Neural progenitor cell (in vitro differentiated cells): Measurements from ENCODE around the gene RAP2C. TPM values are rescaled to one million over a fixed set of nuclear protein-coding genes. Genes with fewer than 3 reads are reported as not detected.

Source experiments
- DNase-seq: peaks from one replicate; pipeline ENCODE4 v3.0.0-alpha.2; 2016; ENCODE audit warnings: low spot score
- H2AFZ ChIP-seq: fragments of 200-600 bp; sonication (generic); replicated peaks from 2 replicates; pipeline ENCODE4 v1.6.1; 2016; ENCODE audit warnings: antibody characterized with exemption
- H3F3A ChIP-seq: fragments of 200-600 bp; sonication (generic); 2 replicates; pipeline ENCODE4 v1.6.1; 2016; ENCODE audit warnings: antibody characterized with exemption, low read depth
- H3K27ac ChIP-seq: fragments of 200-600 bp; sonication (generic); 2 replicates; pipeline ENCODE4 v1.5.1; 2016; ENCODE audit warnings: mild to moderate bottlenecking
- H3K27me3 ChIP-seq: fragments of 200-600 bp; sonication (generic); 2 replicates; pipeline ENCODE4 v1.6.1; 2016; ENCODE audit warnings: mild to moderate bottlenecking, moderate library complexity
- H3K36me3 ChIP-seq: fragments of 200-600 bp; sonication (generic); 2 replicates; pipeline ENCODE4 v1.5.1; 2016
- H3K4me1 ChIP-seq: fragments of 200-600 bp; sonication (generic); 2 replicates; pipeline ENCODE4 v1.6.1; 2016; ENCODE audit warnings: mixed run types
- H3K4me2 ChIP-seq: fragments of 200-600 bp; sonication (generic); 2 replicates; pipeline ENCODE4 v1.6.1; 2016
- H3K4me3 ChIP-seq: fragments of 200-600 bp; sonication (generic); 2 replicates; pipeline ENCODE4 v1.5.1; 2016
- H3K79me2 ChIP-seq: fragments of 200-600 bp; sonication (generic); 2 replicates; pipeline ENCODE4 v1.6.1; 2016; ENCODE audit warnings: low read depth
- H3K9ac ChIP-seq: fragments of 200-600 bp; sonication (generic); 2 replicates; pipeline ENCODE4 v1.6.1; 2016
- H3K9me3 ChIP-seq: fragments of 200-600 bp; sonication (generic); 2 replicates; pipeline ENCODE4 v1.5.1; 2016; ENCODE audit warnings: low read depth
- H4K20me1 ChIP-seq: fragments of 200-600 bp; sonication (generic); 2 replicates; pipeline ENCODE4 v1.6.1; 2016; ENCODE audit warnings: low read depth
- H3K27ac Mint-ChIP-seq: 3 replicates; pipeline ENCODE4 v1.8.0; 2021; ENCODE audit warnings: mixed read lengths
- H3K27me3 Mint-ChIP-seq: 2 replicates; pipeline ENCODE4 v1.8.0; 2022; ENCODE audit warnings: low read depth, mild to moderate bottlenecking, inconsistent platforms, moderate library complexity, mixed read lengths; ENCODE audit not compliant: insufficient read depth
- H3K36me3 Mint-ChIP-seq: 3 replicates; pipeline ENCODE4 v1.8.0; 2021; ENCODE audit warnings: mixed read lengths
- H3K4me1 Mint-ChIP-seq: 3 replicates; pipeline ENCODE4 v1.8.0; 2021; ENCODE audit warnings: mixed read lengths
- H3K4me3 Mint-ChIP-seq: 3 replicates; pipeline ENCODE4 v1.8.0; 2021; ENCODE audit warnings: mild to moderate bottlenecking, moderate library complexity, mixed read lengths
- H3K9me3 Mint-ChIP-seq: 3 replicates; pipeline ENCODE4 v1.8.0; 2020; ENCODE audit warnings: mixed read lengths
- EZH2 ChIP-seq: fragments of 200-600 bp; sonication (generic); IDR thresholded peaks from 2 replicates; pipeline ENCODE4 v1.6.1; 2017; ENCODE audit warnings: antibody characterized with exemption, mild to moderate bottlenecking, moderate library complexity
- EZH2phosphoT487 ChIP-seq: fragments of 200-600 bp; sonication (generic); IDR thresholded peaks from 2 replicates; pipeline ENCODE4 v1.6.1; 2017; ENCODE audit warnings: antibody characterized with exemption
- total RNA-seq: library from RNA; depleted of rRNA; stranded (reverse); fragments of >200 nt; gene quantifications from 2 replicates; pipeline ENCODE4 v1.2.3, GENCODE V29; 2015; ENCODE audit warnings: low replicate concordance
- TF ChIP-seq, protein P1 (sequence below): fragments of 200-600 bp; sonication (generic); IDR thresholded peaks from 2 replicates; pipeline ENCODE4 v1.5.1; 2017; ENCODE audit warnings: antibody characterized with exemption, mild to moderate bottlenecking

RAP2C gene
- total RNA-seq, 1 donor from 2014 or later = 43.8 TPM

GRCh38 chrX:132180929-132181328 lies 38.3 kb downstream of the RAP2C start:
- Histone ChIP-seq H3K4me3 (no peak overlapping the region), H3K79me2 (no peaks in the 10 kb centered on the region), H3F3A (no peaks in the 10 kb centered on the region), H3K27me3 (no peaks in the 10 kb centered on the region), H4K20me1 (no peaks in the 10 kb centered on the region), H3K4me2 (no peak overlapping the region), H3K9ac (no peak overlapping the region), H2AFZ (no peak overlapping the region), H3K4me1 (no peaks in the 10 kb centered on the region), H3K27ac (no peak overlapping the region), H3K9me3 (peaks cover 4% of the 10 kb centered on the region), H3K36me3 (no peaks in the 10 kb centered on the region)
- H3K4me3 Mint-ChIP-seq = no peak overlapping the region
- no peaks in the 10 kb centered on the region for H3K4me1 Mint-ChIP-seq
- H3K9me3 Mint-ChIP-seq = no peaks in the 10 kb centered on the region
- no peaks in the 10 kb centered on the region for H3K27me3 Mint-ChIP-seq
- H3K36me3 Mint-ChIP-seq = no peaks in the 10 kb centered on the region
- no peak for DNase-seq
- TF ChIP-seq EZH2 (no peak), EZH2phosphoT487 (no peak)
- TF ChIP-seq, protein P1, sequence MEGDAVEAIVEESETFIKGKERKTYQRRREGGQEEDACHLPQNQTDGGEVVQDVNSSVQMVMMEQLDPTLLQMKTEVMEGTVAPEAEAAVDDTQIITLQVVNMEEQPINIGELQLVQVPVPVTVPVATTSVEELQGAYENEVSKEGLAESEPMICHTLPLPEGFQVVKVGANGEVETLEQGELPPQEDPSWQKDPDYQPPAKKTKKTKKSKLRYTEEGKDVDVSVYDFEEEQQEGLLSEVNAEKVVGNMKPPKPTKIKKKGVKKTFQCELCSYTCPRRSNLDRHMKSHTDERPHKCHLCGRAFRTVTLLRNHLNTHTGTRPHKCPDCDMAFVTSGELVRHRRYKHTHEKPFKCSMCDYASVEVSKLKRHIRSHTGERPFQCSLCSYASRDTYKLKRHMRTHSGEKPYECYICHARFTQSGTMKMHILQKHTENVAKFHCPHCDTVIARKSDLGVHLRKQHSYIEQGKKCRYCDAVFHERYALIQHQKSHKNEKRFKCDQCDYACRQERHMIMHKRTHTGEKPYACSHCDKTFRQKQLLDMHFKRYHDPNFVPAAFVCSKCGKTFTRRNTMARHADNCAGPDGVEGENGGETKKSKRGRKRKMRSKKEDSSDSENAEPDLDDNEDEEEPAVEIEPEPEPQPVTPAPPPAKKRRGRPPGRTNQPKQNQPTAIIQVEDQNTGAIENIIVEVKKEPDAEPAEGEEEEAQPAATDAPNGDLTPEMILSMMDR = no peak
- H3K27ac Mint-ChIP-seq = no peak overlapping the region

DNA sequence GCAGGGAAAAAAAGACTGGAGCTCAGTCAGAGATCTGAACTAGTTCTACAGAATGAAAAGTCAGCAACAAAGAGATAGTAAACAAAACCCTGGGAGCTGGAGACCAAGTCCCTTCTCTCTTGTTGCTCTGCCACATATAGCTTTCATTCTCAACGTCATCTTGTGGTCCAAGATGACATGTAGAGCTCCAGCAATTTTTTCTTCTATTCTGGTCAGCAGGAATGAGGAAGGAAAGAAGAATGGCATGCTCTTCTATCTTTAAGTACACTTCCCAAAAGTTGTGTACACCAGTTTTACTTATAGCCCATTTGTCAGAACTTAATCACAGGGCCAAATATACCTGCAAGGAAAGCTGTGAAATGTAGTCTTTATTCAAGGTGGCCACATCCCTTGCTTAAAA lies 45.6 kb downstream of the RAP2C start:
- peaks cover 4% of the 10 kb centered on the region for H3F3A ChIP-seq
- no peaks in the 10 kb centered on the region for H3K36me3 Mint-ChIP-seq
- H3K4me2 ChIP-seq = no peak overlapping the region
- no peak overlapping the region for H2AFZ ChIP-seq
- H4K20me1 ChIP-seq = no peaks in the 10 kb centered on the region
- H3K27ac Mint-ChIP-seq = no peak overlapping the region
- H3K4me3 ChIP-seq = no peak overlapping the region
- TF ChIP-seq EZH2 = no peak
- TF ChIP-seq EZH2phosphoT487 = no peak
- TF ChIP-seq, protein P1 = no peak
- H3K27me3 Mint-ChIP-seq = no peaks in the 10 kb centered on the region
- peaks cover 6% of the 10 kb centered on the region for H3K4me1 Mint-ChIP-seq
- H3K9ac ChIP-seq = no peak overlapping the region
- H3K36me3 ChIP-seq = no peaks in the 10 kb centered on the region
- no peak for DNase-seq
- no peak overlapping the region for H3K4me3 Mint-ChIP-seq
- peaks cover 11% of the 10 kb centered on the region for H3K4me1 ChIP-seq
- no peaks in the 10 kb centered on the region for H3K79me2 ChIP-seq
- H3K9me3 Mint-ChIP-seq = no peaks in the 10 kb centered on the region
- H3K9me3 ChIP-seq = no peaks in the 10 kb centered on the region
- no peak overlapping the region for H3K27ac ChIP-seq
- H3K27me3 ChIP-seq = no peaks in the 10 kb centered on the region

- Histone ChIP-seq H3K79me2 (no peaks in the 10 kb centered on the region), H3K9me3 (no peaks in the 10 kb centered on the region), H3K4me1 (peaks cover 11% of the 10 kb centered on the region), H3K27me3 (no peaks in the 10 kb centered on the region), H3F3A (peaks cover 4% of the 10 kb centered on the region), H3K36me3 (no peaks in the 10 kb centered on the region), H2AFZ (no peak overlapping the region), H3K27ac (no peak overlapping the region), H4K20me1 (no peaks in the 10 kb centered on the region), H3K4me2 (no peak overlapping the region), H3K4me3 (no peak overlapping the region), H3K9ac (no peak overlapping the region)
- no peak for DNase-seq
- H3K9me3 Mint-ChIP-seq = peaks cover under 1% of the 10 kb centered on the region
- H3K27ac Mint-ChIP-seq = no peak overlapping the region
- H3K4me1 Mint-ChIP-seq = peaks cover 6% of the 10 kb centered on the region
- no peaks in the 10 kb centered on the region for H3K27me3 Mint-ChIP-seq
- peaks cover under 1% of the 10 kb centered on the region for H3K36me3 Mint-ChIP-seq
- TF ChIP-seq EZH2phosphoT487 (no peak), EZH2 (no peak)
- TF ChIP-seq, protein P1 = no peak
- H3K4me3 Mint-ChIP-seq = no peak overlapping the region
These were observed 47.4 kb downstream of the RAP2C start for GRCh38 chrX:132171881-132172280.
